ENCODE results near the gene NDUFB6. TPM values are rescaled to one million over a fixed set of nuclear protein-coding genes. Genes with fewer than 3 reads are reported as not detected.
"Not testable (repeated sequence)": the region's sequence is repeated elsewhere in the genome, so short reads cannot be mapped to it uniquely, and the experiment has no call there.

NDUFB6 gene
- polyA plus RNA-seq, 1 donor from 2014 or later: 148 TPM

DNA sequence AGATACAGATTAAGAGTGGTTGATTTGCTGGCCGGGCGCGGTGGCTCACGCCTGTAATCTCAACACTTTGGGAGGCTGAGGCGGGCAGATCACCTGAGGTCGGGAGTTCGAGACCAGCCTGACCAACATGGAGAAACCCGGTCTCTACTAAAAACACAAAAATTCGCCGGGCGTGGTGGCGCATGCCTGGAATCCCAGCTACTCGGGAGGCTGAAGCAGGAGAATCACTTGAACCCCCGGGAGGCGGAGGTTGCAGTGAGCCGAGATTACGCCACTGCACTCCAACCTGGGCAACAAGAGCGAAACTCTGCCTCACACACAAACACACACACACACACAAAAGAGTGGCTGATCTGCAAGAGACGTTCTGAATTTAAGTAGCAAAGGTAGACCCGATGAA is 24.7 kb downstream of the NDUFB6 start:
- not testable (repeated sequence) for H3F3A ChIP-seq (ENCODE audit: insufficient read depth, low read length, poor library complexity, severe bottlenecking); H4K20me1 ChIP-seq (ENCODE audit: insufficient read depth); H3K9ac ChIP-seq (ENCODE audit: low read length); H3K27me3 ChIP-seq (ENCODE audit: insufficient read depth, low read depth, low read length); H3K9me3 ChIP-seq (ENCODE audit: low read length); H2AFZ ChIP-seq (ENCODE audit: low read depth, low read length); H3K27ac ChIP-seq (ENCODE audit: low read length); H3K36me3 ChIP-seq (ENCODE audit: insufficient read depth, low read length); H3K4me3 ChIP-seq (ENCODE audit: low read length); H3K9me2 ChIP-seq (ENCODE audit: insufficient read depth, low read length); H3K4me2 ChIP-seq (ENCODE audit: low read length)
- peaks cover 63% of the 10 kb centered on the region for H3K79me2 ChIP-seq (replicated peaks; ENCODE audit: insufficient read depth, low read length)

DNA sequence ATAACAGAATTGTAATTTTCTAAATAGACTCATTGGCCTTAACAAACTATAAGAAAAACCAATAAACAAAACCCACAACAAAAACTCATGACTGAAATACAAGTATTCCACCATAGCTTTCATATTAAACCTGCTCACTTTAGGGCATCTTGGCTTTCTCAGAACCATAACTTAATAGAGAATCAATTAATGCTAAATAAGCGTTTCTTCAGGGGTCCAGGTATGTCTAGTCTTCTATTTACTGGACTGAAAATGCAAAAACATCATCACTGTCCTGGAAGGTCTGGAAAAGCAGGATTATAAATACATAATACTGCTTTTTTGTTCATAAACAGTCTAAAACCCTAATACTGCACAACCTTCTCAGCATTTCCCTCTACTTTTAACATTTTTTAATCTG is 27.1 kb downstream of the NDUFB6 start:
- H3K4me2 ChIP-seq (ENCODE audit: low read length): no peak overlapping the region
- peaks cover 13% of the 10 kb centered on the region for H3K36me3 ChIP-seq (ENCODE audit: insufficient read depth, low read length)
- no peak overlapping the region for H3K9ac ChIP-seq (ENCODE audit: low read length)
- H3K27me3 ChIP-seq (ENCODE audit: insufficient read depth, low read depth, low read length): no peaks in the 10 kb centered on the region
- no peaks in the 10 kb centered on the region for H3F3A ChIP-seq (ENCODE audit: insufficient read depth, low read length, poor library complexity, severe bottlenecking)
- no peaks in the 10 kb centered on the region for H3K9me2 ChIP-seq (ENCODE audit: insufficient read depth, low read length)
- TF ChIP-seq, protein P1, sequence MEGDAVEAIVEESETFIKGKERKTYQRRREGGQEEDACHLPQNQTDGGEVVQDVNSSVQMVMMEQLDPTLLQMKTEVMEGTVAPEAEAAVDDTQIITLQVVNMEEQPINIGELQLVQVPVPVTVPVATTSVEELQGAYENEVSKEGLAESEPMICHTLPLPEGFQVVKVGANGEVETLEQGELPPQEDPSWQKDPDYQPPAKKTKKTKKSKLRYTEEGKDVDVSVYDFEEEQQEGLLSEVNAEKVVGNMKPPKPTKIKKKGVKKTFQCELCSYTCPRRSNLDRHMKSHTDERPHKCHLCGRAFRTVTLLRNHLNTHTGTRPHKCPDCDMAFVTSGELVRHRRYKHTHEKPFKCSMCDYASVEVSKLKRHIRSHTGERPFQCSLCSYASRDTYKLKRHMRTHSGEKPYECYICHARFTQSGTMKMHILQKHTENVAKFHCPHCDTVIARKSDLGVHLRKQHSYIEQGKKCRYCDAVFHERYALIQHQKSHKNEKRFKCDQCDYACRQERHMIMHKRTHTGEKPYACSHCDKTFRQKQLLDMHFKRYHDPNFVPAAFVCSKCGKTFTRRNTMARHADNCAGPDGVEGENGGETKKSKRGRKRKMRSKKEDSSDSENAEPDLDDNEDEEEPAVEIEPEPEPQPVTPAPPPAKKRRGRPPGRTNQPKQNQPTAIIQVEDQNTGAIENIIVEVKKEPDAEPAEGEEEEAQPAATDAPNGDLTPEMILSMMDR (IDR thresholded peaks at IDR 0.05; ENCODE audit: poor library complexity, severe bottlenecking): no peak
- no peak for TF ChIP-seq EZH2 (IDR thresholded peaks at IDR 0.05; ENCODE audit: borderline replicate concordance, insufficient read depth, low read length, poor library complexity, severe bottlenecking)
- no peak overlapping the region for H2AFZ ChIP-seq (ENCODE audit: low read depth, low read length)
- no peaks in the 10 kb centered on the region for H3K9me3 ChIP-seq (ENCODE audit: low read length)
- H3K4me3 ChIP-seq (ENCODE audit: low read length): no peak overlapping the region
- no peak overlapping the region for H3K27ac ChIP-seq (ENCODE audit: low read length)
- no peaks in the 10 kb centered on the region for H4K20me1 ChIP-seq (ENCODE audit: insufficient read depth)
- peaks cover 71% of the 10 kb centered on the region for H3K79me2 ChIP-seq (replicated peaks; ENCODE audit: insufficient read depth, low read length)

DNA sequence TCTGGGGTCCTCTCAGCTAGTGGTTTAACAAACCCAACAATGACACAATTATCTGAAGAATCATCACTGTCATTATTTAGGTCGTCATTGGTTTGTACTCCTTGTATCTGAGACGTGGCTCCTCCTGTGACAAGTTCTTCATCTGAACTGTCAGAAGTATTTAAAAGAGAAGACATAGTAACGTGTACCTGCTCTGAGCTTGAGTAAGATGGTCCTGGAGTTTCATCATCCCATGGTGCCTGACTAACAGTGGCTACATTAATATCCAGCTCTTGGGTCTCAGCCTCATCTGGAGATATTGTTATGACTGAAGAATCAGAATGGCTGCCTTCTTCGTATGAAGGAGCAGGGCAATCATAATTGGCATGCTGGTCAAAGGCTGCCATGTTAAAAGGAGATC is 29.9 kb downstream of the NDUFB6 start:
- Histone ChIP-seq H3K36me3 (ENCODE audit: insufficient read depth, low read length) (peaks cover 13% of the 10 kb centered on the region), H4K20me1 (ENCODE audit: insufficient read depth) (no peaks in the 10 kb centered on the region)
- TF ChIP-seq RAD21 (conservative IDR thresholded peaks at IDR 0.05): no peak
- TF ChIP-seq EP300 (conservative IDR thresholded peaks at IDR 0.05; ENCODE audit: poor library complexity, severe bottlenecking): no peak
- no peak for TF ChIP-seq SMC3 (conservative IDR thresholded peaks at IDR 0.05; ENCODE audit: poor library complexity)
- no peak for TF ChIP-seq TAF1 (IDR thresholded peaks at IDR 0.05; ENCODE audit: low read depth)
- no peak for TF ChIP-seq MXI1 (conservative IDR thresholded peaks at IDR 0.05; ENCODE audit: poor library complexity, severe bottlenecking)
- TF ChIP-seq, protein P2, sequence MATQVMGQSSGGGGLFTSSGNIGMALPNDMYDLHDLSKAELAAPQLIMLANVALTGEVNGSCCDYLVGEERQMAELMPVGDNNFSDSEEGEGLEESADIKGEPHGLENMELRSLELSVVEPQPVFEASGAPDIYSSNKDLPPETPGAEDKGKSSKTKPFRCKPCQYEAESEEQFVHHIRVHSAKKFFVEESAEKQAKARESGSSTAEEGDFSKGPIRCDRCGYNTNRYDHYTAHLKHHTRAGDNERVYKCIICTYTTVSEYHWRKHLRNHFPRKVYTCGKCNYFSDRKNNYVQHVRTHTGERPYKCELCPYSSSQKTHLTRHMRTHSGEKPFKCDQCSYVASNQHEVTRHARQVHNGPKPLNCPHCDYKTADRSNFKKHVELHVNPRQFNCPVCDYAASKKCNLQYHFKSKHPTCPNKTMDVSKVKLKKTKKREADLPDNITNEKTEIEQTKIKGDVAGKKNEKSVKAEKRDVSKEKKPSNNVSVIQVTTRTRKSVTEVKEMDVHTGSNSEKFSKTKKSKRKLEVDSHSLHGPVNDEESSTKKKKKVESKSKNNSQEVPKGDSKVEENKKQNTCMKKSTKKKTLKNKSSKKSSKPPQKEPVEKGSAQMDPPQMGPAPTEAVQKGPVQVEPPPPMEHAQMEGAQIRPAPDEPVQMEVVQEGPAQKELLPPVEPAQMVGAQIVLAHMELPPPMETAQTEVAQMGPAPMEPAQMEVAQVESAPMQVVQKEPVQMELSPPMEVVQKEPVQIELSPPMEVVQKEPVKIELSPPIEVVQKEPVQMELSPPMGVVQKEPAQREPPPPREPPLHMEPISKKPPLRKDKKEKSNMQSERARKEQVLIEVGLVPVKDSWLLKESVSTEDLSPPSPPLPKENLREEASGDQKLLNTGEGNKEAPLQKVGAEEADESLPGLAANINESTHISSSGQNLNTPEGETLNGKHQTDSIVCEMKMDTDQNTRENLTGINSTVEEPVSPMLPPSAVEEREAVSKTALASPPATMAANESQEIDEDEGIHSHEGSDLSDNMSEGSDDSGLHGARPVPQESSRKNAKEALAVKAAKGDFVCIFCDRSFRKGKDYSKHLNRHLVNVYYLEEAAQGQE (IDR thresholded peaks at IDR 0.05; ENCODE audit: borderline replicate concordance): no peak
- no peak for TF ChIP-seq EZH2 (IDR thresholded peaks at IDR 0.05; ENCODE audit: borderline replicate concordance, insufficient read depth, low read length, poor library complexity, severe bottlenecking)
- TF ChIP-seq, protein P1 (IDR thresholded peaks at IDR 0.05; ENCODE audit: poor library complexity, severe bottlenecking): no peak
- no peak for TF ChIP-seq POLR2AphosphoS5 (IDR thresholded peaks at IDR 0.05)

More for the DNA sequence above, 29.9 kb downstream of the NDUFB6 start:
- Histone ChIP-seq H2AFZ (ENCODE audit: low read depth, low read length) (no peak overlapping the region), H3K9ac (ENCODE audit: low read length) (no peak overlapping the region), H3K4me3 (ENCODE audit: low read length) (no peak overlapping the region), H3K79me2 (replicated peaks; ENCODE audit: insufficient read depth, low read length) (peaks cover 54% of the 10 kb centered on the region), H3K9me2 (ENCODE audit: insufficient read depth, low read length) (no peaks in the 10 kb centered on the region), H3F3A (ENCODE audit: insufficient read depth, low read length, poor library complexity, severe bottlenecking) (no peaks in the 10 kb centered on the region), H3K9me3 (ENCODE audit: low read length) (no peaks in the 10 kb centered on the region), H3K27ac (ENCODE audit: low read length) (no peak overlapping the region), H3K4me2 (ENCODE audit: low read length) (no peak overlapping the region), H3K27me3 (ENCODE audit: insufficient read depth, low read depth, low read length) (no peaks in the 10 kb centered on the region)
